ENCODE measurements around the gene FNDC1.
"Not testable (repeated sequence)": the region's sequence is repeated elsewhere in the genome, so short reads cannot be mapped to it uniquely, and the experiment has no call there.

The FNDC1 gene

DNA sequence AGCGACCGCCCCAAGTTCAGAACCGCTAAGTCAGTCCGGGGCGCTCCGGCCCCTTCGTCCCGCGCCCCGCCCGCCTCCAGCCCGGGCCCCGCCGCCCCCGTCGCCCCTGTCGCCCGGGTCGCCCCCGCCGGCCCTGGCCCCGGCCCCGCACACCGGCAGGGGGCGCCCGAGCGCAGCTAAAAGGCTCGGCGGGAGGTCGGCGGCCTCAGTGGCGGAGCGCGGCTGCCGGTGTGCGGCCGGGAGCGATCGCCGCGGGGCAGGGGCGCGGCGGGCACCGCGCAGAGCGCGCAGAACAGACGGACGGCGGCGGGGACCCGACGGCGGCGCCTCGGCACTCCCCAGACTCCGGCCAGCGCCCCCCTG lies at the start of gene FNDC1:
Gene FNDC1 (plus strand): TSS at position 208 of the 363 bp plus-strand sequence. CDS start 197 bp downstream, outside the sequence.
- no peak for DNase-seq (ENCODE audit: low read depth)

GRCh38 chr6:159119791-159120190 lies 49.4 kb upstream of the FNDC1 start:
- DNase-seq (ENCODE audit: low read depth) = no peak

DNA sequence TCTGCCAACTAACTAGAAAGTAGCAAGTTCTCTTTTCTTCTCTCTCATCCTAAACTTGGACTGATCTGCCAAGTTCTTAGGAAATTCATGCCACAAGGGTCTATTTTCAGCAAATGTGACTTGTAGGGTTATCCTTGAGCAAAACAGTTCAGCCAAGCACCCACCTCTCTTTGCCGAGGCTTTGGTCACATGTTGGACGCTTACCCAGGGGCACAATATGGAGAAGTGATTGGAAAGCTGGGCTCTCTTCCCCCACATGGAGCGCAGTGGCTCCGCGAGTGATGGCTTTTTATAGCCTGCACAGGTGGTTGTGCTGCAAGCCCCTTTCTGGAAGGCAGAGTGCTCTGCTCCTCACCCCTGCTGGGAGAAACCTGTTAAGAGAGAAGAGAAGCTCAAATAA lies 47.7 kb upstream of the FNDC1 start:
- DNase-seq (ENCODE audit: low read depth) = no peak

- no peak for DNase-seq (ENCODE audit: low read depth)
Observed at GRCh38 chr6:159122453-159122852, 46.7 kb upstream of the FNDC1 start.

GRCh38 chr6:159123831-159124230 lies 45.4 kb upstream of the FNDC1 start:
- DNase-seq (ENCODE audit: low read depth) = not testable (repeated sequence)

- DNase-seq (ENCODE audit: low read depth) = no peak
Observed at GRCh38 chr6:159125014-159125609, 44.1 kb upstream of the FNDC1 start.

DNA sequence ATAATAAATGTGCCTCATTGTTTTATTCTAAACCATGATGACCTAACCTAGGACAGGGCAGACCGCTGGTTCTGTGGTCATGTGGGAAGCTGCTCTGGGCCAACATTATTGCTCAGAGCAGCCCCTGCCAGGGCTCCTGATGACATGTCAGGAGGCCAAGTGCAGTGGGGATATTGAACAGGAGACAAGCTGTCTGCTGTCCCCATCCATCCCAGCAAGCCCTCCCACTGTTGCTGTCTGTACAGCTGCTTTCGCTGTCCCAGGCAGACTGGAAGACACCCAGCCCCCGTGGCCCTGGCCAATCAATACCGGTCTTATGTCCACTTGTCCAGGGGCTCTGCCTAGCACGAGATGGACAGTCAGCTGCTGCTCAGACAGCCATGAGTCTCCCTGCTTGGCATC lies 43.2 kb upstream of the FNDC1 start:
- no peak for DNase-seq (ENCODE audit: low read depth)

DNA sequence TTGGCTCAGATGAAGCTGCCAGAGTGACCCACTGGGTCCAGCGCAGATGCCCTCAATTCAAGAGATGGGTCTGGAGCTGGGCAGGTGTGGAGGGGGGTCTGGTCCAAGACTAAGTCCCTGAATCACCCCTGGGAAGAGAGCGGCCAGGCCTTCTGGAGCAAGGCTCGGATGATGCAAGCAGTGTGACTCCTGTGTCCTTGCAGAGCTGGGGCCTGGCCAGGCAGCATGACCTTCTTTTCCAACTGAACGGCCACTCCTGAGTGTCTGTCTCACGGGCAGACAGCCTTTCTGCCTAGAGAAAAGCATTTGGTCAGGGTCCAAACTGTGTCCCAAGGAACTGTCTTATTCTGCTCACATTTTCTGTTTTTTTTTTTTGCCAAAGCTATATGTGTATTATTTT lies 42.6 kb upstream of the FNDC1 start:
- DNase-seq (ENCODE audit: low read depth) = no peak

DNA sequence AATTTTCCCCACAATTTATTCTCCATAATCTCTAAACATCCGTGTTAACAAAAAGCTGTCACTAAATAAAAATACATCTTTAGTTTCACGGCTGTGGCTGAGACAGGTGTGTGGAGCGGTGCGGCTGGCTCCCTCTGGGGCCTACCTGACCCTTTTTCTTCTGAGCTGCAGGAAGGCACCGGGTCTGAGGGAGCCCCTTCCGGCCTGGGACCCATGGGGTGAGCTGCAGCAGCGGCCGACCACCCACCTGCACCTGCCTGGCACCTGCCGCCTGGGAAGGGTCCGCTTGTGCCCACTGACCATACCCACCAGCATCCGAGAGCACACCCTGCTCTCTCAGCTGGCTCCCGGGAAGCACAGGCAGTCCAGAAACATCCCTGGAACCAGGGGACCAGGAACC lies 41.5 kb upstream of the FNDC1 start:
- no peak for DNase-seq (ENCODE audit: low read depth)

DNA sequence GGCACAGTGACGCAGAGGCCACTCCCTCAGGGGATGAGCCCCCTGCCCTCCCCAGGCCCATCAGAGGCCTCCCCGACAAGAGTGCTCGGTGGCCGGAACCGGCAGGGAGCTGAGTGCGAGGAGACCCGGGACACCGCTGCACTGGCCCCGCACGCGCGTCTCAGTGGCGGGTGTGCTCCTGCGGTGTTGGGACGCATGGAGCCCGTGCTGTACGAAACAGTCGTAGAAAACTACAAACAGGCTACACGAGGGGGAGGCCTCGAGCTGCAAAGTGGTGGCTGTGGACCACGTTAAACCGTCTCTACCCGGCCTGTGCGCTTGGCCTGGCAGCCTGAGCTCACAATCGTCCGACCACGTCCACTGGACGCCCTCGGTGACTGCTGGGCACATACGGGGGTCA lies 40.2 kb upstream of the FNDC1 start:
- DNase-seq (ENCODE audit: low read depth) = no peak

- no peak for DNase-seq (ENCODE audit: low read depth)
Observed at GRCh38 chr6:159130846-159131245, 38.4 kb upstream of the FNDC1 start.

- no peak for DNase-seq (ENCODE audit: low read depth)
Observed at GRCh38 chr6:159131709-159132108, 37.5 kb upstream of the FNDC1 start.

DNA sequence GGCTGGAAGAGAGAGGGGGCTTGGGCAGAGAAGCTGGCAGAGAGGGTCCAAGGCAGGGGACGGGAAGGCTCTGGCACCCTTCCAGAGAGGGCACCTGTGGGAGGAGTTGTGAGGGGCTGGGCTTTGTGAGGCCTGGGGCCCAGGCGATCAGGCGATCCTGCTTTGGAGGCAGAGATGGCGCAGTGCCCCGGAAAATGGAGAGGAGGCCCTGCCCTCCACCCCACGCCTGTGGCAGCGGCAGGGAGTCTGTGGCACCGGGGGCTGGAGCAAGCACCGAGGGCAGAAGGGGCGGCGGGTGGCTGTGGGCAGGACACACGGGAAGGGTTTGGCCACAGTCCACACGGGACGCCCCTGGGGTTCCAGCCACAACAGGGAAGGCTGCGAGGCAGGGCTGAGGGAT lies 36.5 kb upstream of the FNDC1 start:
- no peak for DNase-seq (ENCODE audit: low read depth)

GRCh38 chr6:159134701-159135364 lies 34.4 kb upstream of the FNDC1 start:
- peak; percentile 67 for DNase-seq (ENCODE audit: low read depth)

DNA sequence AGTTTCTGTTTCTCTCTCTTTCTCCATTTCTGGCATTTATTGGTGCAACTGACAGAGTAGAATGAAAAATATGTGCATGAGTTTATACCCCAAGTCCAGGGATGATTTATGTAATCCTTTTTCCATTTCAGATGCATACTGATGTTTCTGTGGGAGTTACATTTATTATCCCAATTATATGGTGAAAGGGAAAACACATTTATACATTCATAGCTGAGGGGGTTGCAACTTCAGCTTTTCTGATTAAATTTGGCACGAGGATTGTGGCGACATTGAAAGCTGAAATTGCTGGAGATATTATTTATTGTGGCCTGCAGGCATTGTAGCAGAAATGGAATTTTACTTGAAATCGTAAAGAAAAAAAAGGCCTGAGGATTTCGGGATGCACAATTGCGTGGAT lies 31.5 kb upstream of the FNDC1 start:
- DNase-seq (ENCODE audit: low read depth) = no peak

DNA sequence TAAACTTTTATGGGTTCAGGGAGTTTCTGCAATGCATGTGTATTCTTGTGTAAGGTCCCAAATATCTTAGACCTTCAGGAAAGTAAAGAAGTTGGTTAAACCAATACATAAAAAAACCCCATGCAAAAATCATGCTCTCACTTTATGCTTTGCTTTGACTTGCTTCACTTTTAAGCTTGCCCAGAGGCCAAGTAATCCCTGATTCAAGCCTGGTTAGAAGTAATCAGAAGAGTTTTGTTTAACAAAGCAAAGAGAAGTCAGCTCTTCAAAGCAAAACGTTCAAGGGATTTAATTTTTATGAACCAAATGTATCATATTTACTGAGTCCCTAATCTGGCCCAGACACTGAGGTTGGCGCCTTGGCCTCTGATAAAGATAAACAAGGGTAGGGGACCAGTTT lies 26.7 kb upstream of the FNDC1 start:
- DNase-seq (ENCODE audit: low read depth) = no peak

GRCh38 chr6:159148641-159149040 lies 20.6 kb upstream of the FNDC1 start:
- no peak for DNase-seq (ENCODE audit: low read depth)

- DNase-seq (ENCODE audit: low read depth) = no peak
Observed at GRCh38 chr6:159149641-159150040, 19.6 kb upstream of the FNDC1 start.

DNA sequence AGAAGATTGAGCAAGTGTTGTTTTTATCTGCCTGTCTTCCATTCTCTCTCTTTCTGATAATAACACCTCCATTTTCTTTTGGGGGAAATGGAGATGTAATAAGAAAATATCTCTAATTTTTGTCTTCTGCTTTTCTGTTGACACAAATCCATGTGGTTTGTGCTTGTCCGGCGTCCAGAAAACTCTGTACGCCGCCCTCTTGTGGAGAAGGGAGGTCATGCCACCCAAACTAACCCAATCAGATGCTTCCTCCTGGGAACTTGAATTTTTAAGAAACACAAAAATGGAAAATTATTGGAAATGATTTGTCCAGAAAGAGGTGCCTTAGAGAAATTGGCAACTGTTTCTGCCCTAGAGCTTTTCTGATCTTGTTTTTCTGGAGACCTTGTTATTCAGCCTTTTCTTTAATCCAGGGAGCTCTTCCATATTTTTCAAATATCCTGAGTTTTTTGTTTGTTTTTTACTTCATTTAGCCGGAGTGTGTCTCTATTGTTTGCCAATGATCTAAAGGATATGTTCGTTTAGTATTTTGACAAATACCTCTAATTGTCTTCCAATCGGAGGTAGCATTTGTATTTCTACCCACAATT lies 17.8 kb upstream of the FNDC1 start:
- peak; percentile 26 for DNase-seq (ENCODE audit: low read depth)

DNA sequence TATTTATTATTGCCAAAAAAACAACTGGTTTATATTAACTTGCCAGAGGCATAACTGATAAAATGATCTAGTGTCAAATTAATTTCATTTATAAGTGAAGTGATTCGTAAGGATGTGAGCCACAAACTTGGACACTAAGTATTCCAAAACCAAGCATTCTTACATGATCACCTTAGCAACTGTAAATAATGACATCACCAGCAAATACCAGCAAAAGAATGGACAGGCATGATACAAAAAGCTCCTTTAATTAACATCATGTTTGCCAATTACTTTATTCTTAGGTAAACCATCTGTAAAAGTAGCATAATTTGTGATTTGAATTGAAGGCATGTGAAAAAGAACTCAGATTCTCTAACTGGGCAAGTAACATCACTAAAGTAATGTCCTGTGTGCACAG lies 17.2 kb upstream of the FNDC1 start:
- no peak for DNase-seq (ENCODE audit: low read depth)

DNA sequence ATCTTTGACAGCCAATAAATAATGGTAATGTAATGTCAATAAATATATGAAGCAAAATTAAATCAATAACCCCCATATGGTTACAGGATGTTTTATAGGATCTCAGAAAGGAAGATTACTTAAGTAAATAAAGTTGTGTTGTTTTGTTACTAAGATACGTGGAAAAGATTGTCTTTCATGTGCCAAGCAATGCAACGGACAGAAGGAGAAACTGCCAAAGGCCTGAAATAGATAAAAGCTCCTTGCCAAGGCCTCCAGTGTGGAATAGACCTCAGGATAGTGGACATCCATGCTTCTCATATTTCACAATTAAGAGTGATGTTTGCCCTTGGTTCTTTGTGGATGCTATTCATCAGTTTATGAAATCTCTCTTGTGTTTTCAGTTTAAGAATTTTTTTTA lies 16.4 kb upstream of the FNDC1 start:
- DNase-seq (ENCODE audit: low read depth) = no peak

DNA sequence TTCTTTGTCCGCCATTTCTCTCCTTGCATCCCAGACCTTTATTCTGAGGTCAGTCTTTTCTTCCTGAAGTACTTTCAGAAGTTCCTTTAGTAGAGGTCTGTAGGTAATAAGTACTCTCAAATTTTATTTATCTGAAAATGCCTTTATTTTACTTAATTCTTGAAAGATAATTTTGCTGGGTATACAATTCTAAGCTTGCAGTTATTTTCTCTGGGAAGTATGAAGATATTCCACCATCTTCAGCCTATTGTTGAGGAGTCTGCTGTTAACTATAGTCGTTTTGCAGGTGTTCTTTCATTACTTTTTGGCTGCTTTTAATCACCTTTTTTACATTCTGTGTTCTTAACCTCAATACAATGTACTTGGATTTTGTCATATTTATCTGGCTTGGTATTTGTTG lies 13.5 kb upstream of the FNDC1 start:
- no peak for DNase-seq (ENCODE audit: low read depth)

GRCh38 chr6:159156089-159156488 lies 13.1 kb upstream of the FNDC1 start:
- no peak for DNase-seq (ENCODE audit: low read depth)

- no peak for DNase-seq (ENCODE audit: low read depth)
Observed at GRCh38 chr6:159157431-159157830, 11.8 kb upstream of the FNDC1 start.

Data from stimulated activated CD8-positive, alpha-beta memory T cell treated with anti-CD3 and anti-CD28 coated beads, Interleukin-12 subunit alpha, Interleukin-12 subunit beta, amount 100 ng/mL, for 1 hour (primary cell).